ENCODE measurements around the gene AMZ1. TPM values are rescaled to one million over a fixed set of nuclear protein-coding genes. Genes with fewer than 3 reads are reported as not detected.
"Not testable (repeated sequence)": the region's sequence is repeated elsewhere in the genome, so short reads cannot be mapped to it uniquely, and the experiment has no call there.

AMZ1 gene
- total and polyA plus RNA-seq, 7 experiments from 2014 or later: 0.07 to 2.4 (median 0.43) TPM

DNA sequence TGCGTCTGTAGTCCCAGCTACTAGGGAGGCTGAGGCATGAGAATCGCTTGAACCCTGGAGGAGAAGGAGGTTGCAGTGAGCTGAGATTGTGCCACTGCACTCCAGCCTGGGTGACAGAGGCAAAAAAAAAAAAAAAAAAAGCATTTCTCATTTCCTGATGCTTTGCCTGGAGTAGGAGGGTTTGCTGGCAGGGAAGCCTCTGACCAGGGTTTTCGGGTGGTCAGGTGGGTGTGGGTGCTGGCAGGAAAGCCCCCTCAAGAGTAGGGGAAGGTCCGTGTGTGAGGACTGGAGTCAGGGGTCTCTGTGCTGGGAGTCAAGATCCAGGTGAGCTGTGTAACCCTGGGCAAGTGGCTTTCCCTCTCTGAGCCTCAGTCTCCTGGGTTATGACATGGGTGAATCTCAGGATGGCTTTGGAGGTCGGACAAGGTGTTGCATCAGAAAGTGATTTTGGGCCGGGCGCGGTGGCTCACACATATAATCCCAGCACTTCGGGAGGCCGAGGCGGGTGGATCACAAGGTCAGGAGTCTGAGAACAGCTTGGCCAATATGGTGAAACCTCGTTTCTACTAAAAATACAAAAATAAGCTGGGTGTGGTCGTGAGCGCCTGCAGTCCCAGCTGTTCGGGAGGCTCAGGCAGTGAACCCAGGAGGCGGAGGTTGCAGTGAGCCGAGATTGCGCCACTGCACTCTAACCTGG is 3.2 kb downstream of the AMZ1 start:
- no peak overlapping the region for H3K4me3 ChIP-seq (ENCODE audit: low read length)
- no peaks in the 10 kb centered on the region for H3K9me3 Mint-ChIP-seq
- ChIA-PET POLR2A (no interaction called here), CTCF (interaction anchor here (1.5 kb wide), 1 partner anchor 19 kb away, joined by 7 read pairs; no protein-coding TSS in a partner anchor)
- H3K27me3 Mint-ChIP-seq: peaks cover 22 to 43% (median 26%) of the 10 kb centered on the region in 5 donors
- no peak overlapping the region for H3K27ac Mint-ChIP-seq
- peaks cover 0 to 11% of the 10 kb centered on the region in 2 donors for H3K4me1 ChIP-seq (ENCODE audit: control insufficient read depth in 2 of 2, insufficient read depth in 2 of 2, low read length in 2 of 2)
- ATAC-seq (peak; percentile 26), DNase-seq (no peak)
- peaks cover 0 to 10% (median 5%) of the 10 kb centered on the region in 7 donors for H3K4me1 Mint-ChIP-seq
- H3K4me3 Mint-ChIP-seq: no peak overlapping the region
- no peak overlapping the region for H3K27ac ChIP-seq (ENCODE audit: low read depth, low read length)
- intact Hi-C loops (cut with micrococcal nuclease): no loop called here
- H3K36me3 ChIP-seq (ENCODE audit: control insufficient read depth in 2 of 3, insufficient read depth in 3 of 3, low read length in 3 of 3): no peaks in the 10 kb centered on the region
- peaks cover 7 to 11% of the 10 kb centered on the region in 2 donors for H3K27me3 ChIP-seq (ENCODE audit: control insufficient read depth in 2 of 2, insufficient read depth in 2 of 2, low read length in 2 of 2)
- no peaks in the 10 kb centered on the region for H3K36me3 Mint-ChIP-seq
- no peaks in the 10 kb centered on the region for H3K9me3 ChIP-seq (ENCODE audit: control insufficient read depth in 2 of 3, low read length in 3 of 3)

DNA sequence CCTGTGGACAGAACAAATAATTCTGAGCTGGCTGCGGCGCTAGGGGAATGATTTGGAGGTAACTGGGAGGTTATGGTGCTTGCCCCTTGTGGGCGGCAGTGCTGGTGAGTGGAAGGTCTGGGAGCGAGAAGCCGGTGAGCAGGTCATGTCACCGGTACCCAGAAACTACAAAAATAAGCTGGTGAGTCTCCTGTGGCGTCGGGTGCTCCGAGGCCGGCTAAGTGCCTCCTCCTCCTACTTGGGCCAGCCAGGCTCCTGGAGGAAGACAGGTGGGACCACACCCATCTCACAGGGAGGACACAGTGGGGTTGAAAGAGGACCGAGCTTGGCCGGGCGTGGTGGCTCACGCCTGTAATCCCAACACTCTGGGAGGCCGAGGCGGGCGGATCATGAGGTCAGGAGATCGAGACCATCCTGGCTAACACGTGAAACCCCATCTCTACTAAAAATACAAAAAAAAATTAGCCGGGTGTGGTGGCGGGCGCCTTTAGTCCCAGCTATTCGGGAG is 4.0 kb downstream of the AMZ1 start:
- H3K4me1 Mint-ChIP-seq; POLR2A ChIA-PET; ATAC-seq; H3K4me3 ChIP-seq (ENCODE audit: low read length); H3K36me3 ChIP-seq (ENCODE audit: control insufficient read depth in 2 of 3, insufficient read depth in 3 of 3, low read length in 3 of 3); DNase-seq; H3K4me3 Mint-ChIP-seq; H3K9me3 ChIP-seq (ENCODE audit: control insufficient read depth in 2 of 3, low read length in 3 of 3); intact Hi-C loops (cut with micrococcal nuclease); H3K27ac ChIP-seq (ENCODE audit: low read depth, low read length); H3K36me3 Mint-ChIP-seq; H3K9me3 Mint-ChIP-seq: not testable (repeated sequence)
- Mint-ChIP-seq H3K27me3 (peaks cover 19 to 42% (median 23%) of the 10 kb centered on the region in 5 donors), H3K27ac (peak overlapping the region in 1 of 9 donors; percentile 29)
- CTCF ChIA-PET: interaction anchor here (1.5 kb wide), 1 partner anchor 18 kb away, joined by 7 read pairs; no protein-coding TSS in a partner anchor
- Histone ChIP-seq H3K27me3 (ENCODE audit: control insufficient read depth in 2 of 2, insufficient read depth in 2 of 2, low read length in 2 of 2) (peaks cover 7 to 11% of the 10 kb centered on the region in 2 donors), H3K4me1 (ENCODE audit: control insufficient read depth in 2 of 2, insufficient read depth in 2 of 2, low read length in 2 of 2) (peaks cover 0 to 11% of the 10 kb centered on the region in 2 donors)

DNA sequence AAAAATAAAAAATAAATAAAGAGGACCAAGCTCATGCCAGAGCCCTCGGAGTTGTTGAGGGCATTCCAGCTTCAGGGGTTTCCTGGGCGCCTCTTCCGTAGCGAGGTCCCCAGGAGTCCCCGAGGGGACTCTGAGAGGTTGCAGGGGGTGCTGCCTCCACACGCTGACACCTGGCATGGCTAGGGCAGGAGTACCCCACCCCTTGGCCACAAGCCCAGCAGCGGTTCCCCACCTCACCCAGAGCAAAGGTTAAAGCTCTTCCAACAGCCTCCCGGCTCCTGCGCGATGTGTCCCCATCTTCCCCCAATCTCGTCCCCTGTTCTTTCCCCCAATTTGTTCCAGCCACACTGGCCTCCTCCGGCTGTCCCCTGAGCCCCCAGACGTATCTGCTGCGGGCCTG is 4.5 kb downstream of the AMZ1 start:
- Histone ChIP-seq H3K4me3 (ENCODE audit: low read length) (no peak overlapping the region), H3K27ac (ENCODE audit: low read depth, low read length) (no peak overlapping the region), H3K9me3 (ENCODE audit: control insufficient read depth in 2 of 3, low read length in 3 of 3) (no peaks in the 10 kb centered on the region), H3K36me3 (ENCODE audit: control insufficient read depth in 2 of 3, insufficient read depth in 3 of 3, low read length in 3 of 3) (no peaks in the 10 kb centered on the region), H3K4me1 (ENCODE audit: control insufficient read depth in 2 of 2, insufficient read depth in 2 of 2, low read length in 2 of 2) (peaks cover 0 to 11% of the 10 kb centered on the region in 2 donors), H3K27me3 (ENCODE audit: control insufficient read depth in 2 of 2, insufficient read depth in 2 of 2, low read length in 2 of 2) (peaks cover 7 to 11% of the 10 kb centered on the region in 2 donors)
- Mint-ChIP-seq H3K27me3 (peaks cover 14 to 40% (median 19%) of the 10 kb centered on the region in 5 donors), H3K27ac (peak overlapping the region in 2 of 9 donors; percentile 36 to 38), H3K4me1 (peaks cover 0 to 10% (median 5%) of the 10 kb centered on the region in 7 donors), H3K4me3 (no peak overlapping the region), H3K9me3 (no peaks in the 10 kb centered on the region), H3K36me3 (no peaks in the 10 kb centered on the region)
- POLR2A ChIA-PET: no interaction called here
- no peak for ATAC-seq
- intact Hi-C loops (cut with micrococcal nuclease): no loop called here
- no peak for DNase-seq
- CTCF ChIA-PET: no interaction called here

DNA sequence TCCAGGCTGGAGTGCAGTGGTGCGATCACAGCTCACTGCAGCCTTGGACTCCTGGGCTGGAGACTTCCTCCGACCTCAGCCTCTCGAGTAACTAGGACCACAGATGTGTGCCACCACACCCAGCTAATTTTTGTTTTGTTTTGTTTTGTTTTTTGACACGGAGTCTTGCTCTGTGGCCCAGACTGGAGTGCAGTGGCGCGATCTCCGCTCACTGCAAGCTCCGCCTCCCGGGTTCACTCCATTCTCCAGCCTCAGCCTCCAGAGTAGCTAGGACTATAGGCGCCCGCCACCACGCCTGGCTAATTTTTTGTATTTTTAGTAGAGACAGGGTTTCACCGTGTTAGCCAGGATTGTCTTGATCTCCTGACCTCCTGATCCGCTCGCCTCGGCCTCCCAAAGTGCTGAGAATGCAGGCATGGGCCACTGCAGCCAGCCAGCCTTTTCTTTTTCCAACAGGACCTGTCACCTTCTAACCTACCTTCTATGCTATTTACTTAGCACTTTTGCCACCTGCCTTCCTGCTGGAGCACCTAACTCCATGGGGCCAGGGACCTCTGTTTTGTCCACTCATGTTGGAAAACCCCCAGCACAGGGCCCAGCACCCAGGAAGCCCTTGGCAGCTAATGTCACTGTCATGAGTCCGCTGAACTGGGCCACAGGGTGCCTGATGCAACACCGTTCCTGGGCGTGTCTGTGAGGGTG is 5.6 kb downstream of the AMZ1 start:
- H3K36me3 Mint-ChIP-seq; DNase-seq; H3K4me3 ChIP-seq (ENCODE audit: low read length); H3K9me3 Mint-ChIP-seq; H3K27ac ChIP-seq (ENCODE audit: low read depth, low read length); POLR2A ChIA-PET; H3K9me3 ChIP-seq (ENCODE audit: control insufficient read depth in 2 of 3, low read length in 3 of 3); H3K27ac Mint-ChIP-seq; intact Hi-C loops (cut with micrococcal nuclease); H3K36me3 ChIP-seq (ENCODE audit: control insufficient read depth in 2 of 3, insufficient read depth in 3 of 3, low read length in 3 of 3); CTCF ChIA-PET; H3K4me3 Mint-ChIP-seq: not testable (repeated sequence)
- peaks cover under 1 to 16% (median 11%) of the 10 kb centered on the region in 7 donors for H3K4me1 Mint-ChIP-seq
- Histone ChIP-seq H3K4me1 (ENCODE audit: control insufficient read depth in 2 of 2, insufficient read depth in 2 of 2, low read length in 2 of 2) (peaks cover 0 to 12% of the 10 kb centered on the region in 2 donors), H3K27me3 (ENCODE audit: control insufficient read depth in 2 of 2, insufficient read depth in 2 of 2, low read length in 2 of 2) (peaks cover 4 to 11% of the 10 kb centered on the region in 2 donors)
- peak; percentile 64 for ATAC-seq
- H3K27me3 Mint-ChIP-seq: peaks cover 14 to 37% (median 17%) of the 10 kb centered on the region in 5 donors

DNA sequence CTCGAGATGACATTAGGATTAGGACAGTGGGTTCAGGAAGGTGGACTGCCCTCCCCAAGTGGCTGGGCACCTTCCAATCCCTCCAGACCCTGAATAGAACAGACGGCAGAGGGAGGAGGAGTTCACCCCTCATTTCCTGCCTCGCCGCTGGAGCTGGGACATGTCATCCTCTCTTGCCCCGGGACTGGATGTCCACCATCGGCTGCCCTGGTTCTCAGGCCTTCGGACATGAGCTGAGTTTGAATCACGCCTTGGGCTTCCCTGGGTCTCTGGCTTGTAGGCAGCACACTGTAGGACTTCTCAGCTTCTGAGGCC is 6.1 kb downstream of the AMZ1 start:
- ATAC-seq; CTCF ChIA-PET; H3K4me3 Mint-ChIP-seq; H3K36me3 ChIP-seq (ENCODE audit: control insufficient read depth in 2 of 3, insufficient read depth in 3 of 3, low read length in 3 of 3); POLR2A ChIA-PET; H3K36me3 Mint-ChIP-seq; H3K27me3 ChIP-seq (ENCODE audit: control insufficient read depth in 2 of 2, insufficient read depth in 2 of 2, low read length in 2 of 2); H3K9me3 ChIP-seq (ENCODE audit: control insufficient read depth in 2 of 3, low read length in 3 of 3); intact Hi-C loops (cut with micrococcal nuclease); H3K4me3 ChIP-seq (ENCODE audit: low read length); DNase-seq; H3K27ac ChIP-seq (ENCODE audit: low read depth, low read length); H3K9me3 Mint-ChIP-seq; H3K4me1 ChIP-seq (ENCODE audit: control insufficient read depth in 2 of 2, insufficient read depth in 2 of 2, low read length in 2 of 2); H3K27ac Mint-ChIP-seq: not testable (repeated sequence)
- Mint-ChIP-seq H3K27me3 (peaks cover 9 to 32% (median 12%) of the 10 kb centered on the region in 5 donors), H3K4me1 (peaks cover 5 to 16% (median 12%) of the 10 kb centered on the region in 7 donors)

DNA sequence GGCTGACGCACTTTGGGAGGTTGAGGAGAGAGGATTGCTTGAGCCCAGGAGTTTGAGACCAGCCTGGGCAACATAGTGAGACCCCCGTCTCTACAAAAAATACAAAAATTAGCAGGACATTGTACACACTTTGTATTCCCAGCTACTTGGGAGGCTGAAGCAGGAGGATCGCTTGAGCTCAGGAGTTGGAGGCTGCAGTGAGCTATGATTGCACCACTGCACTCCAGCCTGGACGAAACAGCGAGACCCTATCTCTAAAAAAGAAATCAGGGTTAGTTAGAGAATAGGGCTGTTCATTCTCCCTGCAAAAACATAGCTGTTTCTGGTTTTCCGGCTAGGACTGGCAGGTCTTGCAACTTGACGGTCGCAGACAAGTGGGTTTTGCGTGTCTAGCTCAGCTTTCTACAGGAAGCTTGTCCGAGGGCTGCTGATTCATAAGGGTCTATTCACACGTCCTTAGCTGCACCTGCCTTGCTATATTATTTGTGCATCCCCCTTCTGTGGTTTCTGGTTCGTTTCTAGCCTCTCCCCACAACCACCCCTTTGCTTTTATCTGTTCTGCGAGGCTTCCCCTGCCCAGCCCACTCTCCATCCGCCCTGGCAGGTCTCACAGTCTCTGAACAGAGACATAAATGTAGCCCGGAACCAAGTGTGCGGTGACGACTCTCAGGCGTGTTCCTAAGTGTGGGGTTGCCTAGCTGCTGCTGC is 10.7 kb downstream of the AMZ1 start:
- Mint-ChIP-seq H3K27ac (peak overlapping the region in 8 of 9 donors; percentile 0 to 89 (median 76)), H3K27me3 (peaks cover 0 to 20% (median 0%) of the 10 kb centered on the region in 5 donors), H3K4me3 (peak overlapping the region; percentile 46 to 88 (median 80)), H3K9me3 (peaks cover 0 to 2% (median 0%) of the 10 kb centered on the region in 11 donors), H3K36me3 (no peaks in the 10 kb centered on the region), H3K4me1 (peaks cover 16 to 29% (median 24%) of the 10 kb centered on the region in 7 donors)
- Histone ChIP-seq H3K4me1 (ENCODE audit: control insufficient read depth in 2 of 2, insufficient read depth in 2 of 2, low read length in 2 of 2) (peaks cover 15 to 16% of the 10 kb centered on the region in 2 donors), H3K27ac (ENCODE audit: low read depth, low read length) (no peak overlapping the region), H3K27me3 (ENCODE audit: control insufficient read depth in 2 of 2, insufficient read depth in 2 of 2, low read length in 2 of 2) (no peaks in the 10 kb centered on the region), H3K9me3 (ENCODE audit: control insufficient read depth in 2 of 3, low read length in 3 of 3) (no peaks in the 10 kb centered on the region), H3K4me3 (ENCODE audit: low read length) (peak overlapping the region; percentile 46), H3K36me3 (ENCODE audit: control insufficient read depth in 2 of 3, insufficient read depth in 3 of 3, low read length in 3 of 3) (no peaks in the 10 kb centered on the region)
- ATAC-seq (peak; percentile 90), DNase-seq (peak in 8 of 9 donors; percentile 24 to 61 (median 59))
- intact Hi-C loops (cut with micrococcal nuclease): loop anchor here (1.0 to 2.0 kb wide), 2 partner anchors 11 to 18 kb away; no protein-coding TSS in a partner anchor
- POLR2A ChIA-PET: interaction anchor here (0.8 to 1.6 kb wide), 5 partner anchors 12 to 190 kb away, joined by 3 to 14 read pairs (median 3); no protein-coding TSS in a partner anchor
- CTCF ChIA-PET: interaction anchor here (0.6 to 2.7 kb wide), 4 partner anchors 12 to 309 kb away, joined by 3 to 17 read pairs (median 4); no protein-coding TSS in a partner anchor
